Measurements from ENCODE around the gene INPP5A.
"Not testable (repeated sequence)": the region's sequence is repeated elsewhere in the genome, so short reads cannot be mapped to it uniquely, and the experiment has no call there.

Gene INPP5A

GRCh38 chr10:132537684-132538001 is at the start of gene INPP5A:
TSS of gene INPP5A (plus strand) at chr10:132537787. CDS start at chr10:132538097, 310 bp downstream.
- TF ChIP-seq ZFX (IDR thresholded peaks at IDR 0.05) (no peak), CTCF (conservative IDR thresholded peaks at IDR 0.05) (no peak)
- peak within 1 kb of the TSS; percentile 91 for H3K27ac ChIP-seq

- no peak overlapping the region for H3K27ac ChIP-seq
- no peak for TF ChIP-seq CTCF (conservative IDR thresholded peaks at IDR 0.05)
- no peak for TF ChIP-seq ZFX (IDR thresholded peaks at IDR 0.05)
Measured at GRCh38 chr10:132488231-132488821, 49.3 kb upstream of the INPP5A start.

GRCh38 chr10:132489053-132489703 is 48.4 kb upstream of the INPP5A start:
- TF ChIP-seq ZFX (IDR thresholded peaks at IDR 0.05) (no peak), CTCF (conservative IDR thresholded peaks at IDR 0.05) (no peak)
- no peak overlapping the region for H3K27ac ChIP-seq

- TF ChIP-seq CTCF (conservative IDR thresholded peaks at IDR 0.05) (no peak), ZFX (IDR thresholded peaks at IDR 0.05) (no peak)
- H3K27ac ChIP-seq: no peak overlapping the region
Measured at GRCh38 chr10:132489704-132490534, 47.7 kb upstream of the INPP5A start.

GRCh38 chr10:132491534-132491933 is 46.1 kb upstream of the INPP5A start:
- not testable (repeated sequence) for H3K27ac ChIP-seq

- no peak overlapping the region for H3K27ac ChIP-seq
- TF ChIP-seq ZFX (IDR thresholded peaks at IDR 0.05): no peak
- TF ChIP-seq CTCF (conservative IDR thresholded peaks at IDR 0.05): no peak
Measured at GRCh38 chr10:132492323-132493025, 45.1 kb upstream of the INPP5A start.

- H3K27ac ChIP-seq: no peak overlapping the region
- no peak for TF ChIP-seq CTCF (conservative IDR thresholded peaks at IDR 0.05)
Measured at GRCh38 chr10:132493246-132493755, 44.3 kb upstream of the INPP5A start.
